Osteoblast (primary cell): ENCODE results near the gene CCDC192. TPM values are rescaled to one million over a fixed set of nuclear protein-coding genes. Genes with fewer than 3 reads are reported as not detected.
"Not testable (repeated sequence)": the region's sequence is repeated elsewhere in the genome, so short reads cannot be mapped to it uniquely, and the experiment has no call there.

Experiments
- DNase-seq: peaks from one replicate; pipeline ENCODE4 v3.0.0; 2011; ENCODE audit warnings: low spot score, mixed read lengths; ENCODE audit not compliant: insufficient read length; ENCODE audit errors: missing footprints
- H2AFZ ChIP-seq: 2 replicates; pipeline ENCODE4 v1.6.0; 2011; ENCODE audit warnings: mild to moderate bottlenecking, low read length
- H3K27ac ChIP-seq: 2 replicates; pipeline ENCODE4 v1.5.1; 2011; ENCODE audit warnings: mild to moderate bottlenecking, low read depth, low read length, moderate library complexity
- H3K27me3 ChIP-seq: 2 replicates; pipeline ENCODE4 v1.6.0; 2012; ENCODE audit warnings: mild to moderate bottlenecking, control low read depth, inconsistent platforms, low read length, moderate library complexity; ENCODE audit not compliant: insufficient read depth
- H3K36me3 ChIP-seq: 2 replicates; pipeline ENCODE4 v1.5.1; 2011; ENCODE audit warnings: mild to moderate bottlenecking, low read length, control low read depth, moderate library complexity; ENCODE audit not compliant: insufficient read depth
- H3K4me1 ChIP-seq: 2 replicates; pipeline ENCODE4 v1.5.1; 2011; ENCODE audit warnings: mild to moderate bottlenecking, low read length, control low read depth, moderate library complexity; ENCODE audit not compliant: insufficient read depth
- H3K4me2 ChIP-seq: 2 replicates; pipeline ENCODE4 v1.6.0; 2011; ENCODE audit warnings: mild to moderate bottlenecking, low read length; ENCODE audit not compliant: insufficient read depth
- H3K4me3 ChIP-seq: fragments of 200-600 bp; sonication (generic); 3 replicates; pipeline ENCODE4 v1.5.1; 2012; ENCODE audit warnings: mild to moderate bottlenecking, low read length, inconsistent platforms; ENCODE audit not compliant: insufficient read depth
- H3K79me2 ChIP-seq: 2 replicates; pipeline ENCODE4 v1.6.0; 2012; ENCODE audit warnings: mild to moderate bottlenecking, low read length, control low read depth, inconsistent platforms; ENCODE audit not compliant: insufficient read depth
- H3K9me3 ChIP-seq: 2 replicates; pipeline ENCODE4 v1.5.1; 2011; ENCODE audit warnings: low read depth, low read length, control low read depth
- H4K20me1 ChIP-seq: 2 replicates; pipeline ENCODE4 v1.6.0; 2012; ENCODE audit warnings: mild to moderate bottlenecking, low read length, control low read depth; ENCODE audit not compliant: insufficient read depth
- total RNA-seq: library from RNA; depleted of rRNA; stranded (reverse); fragments of >200 nt; gene quantifications from 2 replicates; pipeline ENCODE4 v1.2.3, GENCODE V29; 2012
- TF ChIP-seq, protein P1 (sequence below): IDR thresholded peaks from 2 replicates; pipeline ENCODE4 v1.5.1; 2011; ENCODE audit warnings: mild to moderate bottlenecking, low read depth, low read length, moderate library complexity; ENCODE audit errors: extremely low read depth

The CCDC192 gene
- total RNA-seq, 1 donor = not detected

DNA sequence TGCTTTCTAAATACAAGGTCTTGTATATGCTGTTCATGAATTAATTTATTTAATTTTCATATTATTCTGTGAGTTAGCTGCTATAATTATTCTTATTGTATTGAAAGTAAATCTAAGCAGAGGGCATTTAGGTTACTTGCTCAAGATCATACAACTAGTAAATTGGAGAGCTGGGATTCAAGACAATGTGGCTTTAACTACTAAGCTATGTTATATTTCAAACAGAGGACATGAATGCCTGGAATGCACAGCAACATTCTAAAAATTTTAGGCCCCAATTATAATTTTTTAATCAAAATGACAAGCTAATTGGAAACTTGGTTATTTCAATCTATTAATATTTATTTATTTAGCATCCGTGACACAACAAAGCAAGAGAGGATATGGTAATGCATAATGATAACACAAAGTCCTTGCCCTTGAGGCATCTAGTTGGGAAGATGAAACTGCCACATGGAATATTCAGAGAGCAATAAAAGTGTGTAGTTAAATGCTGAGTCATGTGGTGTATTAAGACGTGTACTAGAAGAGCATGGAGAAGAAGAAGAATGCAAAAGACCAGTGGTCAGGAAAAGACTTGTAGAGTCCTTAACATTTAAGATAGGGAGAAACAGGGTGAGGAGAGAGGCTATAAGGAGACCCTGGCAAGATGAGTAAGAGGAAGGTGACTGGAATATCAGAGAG is 29.9 kb upstream of the CCDC192 start:
- Histone ChIP-seq H3K79me2 (no peaks in the 10 kb centered on the region), H3K4me2 (no peak overlapping the region), H3K4me1 (no peaks in the 10 kb centered on the region), H3K9me3 (no peaks in the 10 kb centered on the region), H2AFZ (no peak overlapping the region), H3K27me3 (no peaks in the 10 kb centered on the region), H4K20me1 (no peaks in the 10 kb centered on the region), H3K36me3 (no peaks in the 10 kb centered on the region), H3K27ac (no peak overlapping the region), H3K4me3 (no peak overlapping the region)
- DNase-seq = no peak
- TF ChIP-seq, protein P1, sequence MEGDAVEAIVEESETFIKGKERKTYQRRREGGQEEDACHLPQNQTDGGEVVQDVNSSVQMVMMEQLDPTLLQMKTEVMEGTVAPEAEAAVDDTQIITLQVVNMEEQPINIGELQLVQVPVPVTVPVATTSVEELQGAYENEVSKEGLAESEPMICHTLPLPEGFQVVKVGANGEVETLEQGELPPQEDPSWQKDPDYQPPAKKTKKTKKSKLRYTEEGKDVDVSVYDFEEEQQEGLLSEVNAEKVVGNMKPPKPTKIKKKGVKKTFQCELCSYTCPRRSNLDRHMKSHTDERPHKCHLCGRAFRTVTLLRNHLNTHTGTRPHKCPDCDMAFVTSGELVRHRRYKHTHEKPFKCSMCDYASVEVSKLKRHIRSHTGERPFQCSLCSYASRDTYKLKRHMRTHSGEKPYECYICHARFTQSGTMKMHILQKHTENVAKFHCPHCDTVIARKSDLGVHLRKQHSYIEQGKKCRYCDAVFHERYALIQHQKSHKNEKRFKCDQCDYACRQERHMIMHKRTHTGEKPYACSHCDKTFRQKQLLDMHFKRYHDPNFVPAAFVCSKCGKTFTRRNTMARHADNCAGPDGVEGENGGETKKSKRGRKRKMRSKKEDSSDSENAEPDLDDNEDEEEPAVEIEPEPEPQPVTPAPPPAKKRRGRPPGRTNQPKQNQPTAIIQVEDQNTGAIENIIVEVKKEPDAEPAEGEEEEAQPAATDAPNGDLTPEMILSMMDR = no peak

DNA sequence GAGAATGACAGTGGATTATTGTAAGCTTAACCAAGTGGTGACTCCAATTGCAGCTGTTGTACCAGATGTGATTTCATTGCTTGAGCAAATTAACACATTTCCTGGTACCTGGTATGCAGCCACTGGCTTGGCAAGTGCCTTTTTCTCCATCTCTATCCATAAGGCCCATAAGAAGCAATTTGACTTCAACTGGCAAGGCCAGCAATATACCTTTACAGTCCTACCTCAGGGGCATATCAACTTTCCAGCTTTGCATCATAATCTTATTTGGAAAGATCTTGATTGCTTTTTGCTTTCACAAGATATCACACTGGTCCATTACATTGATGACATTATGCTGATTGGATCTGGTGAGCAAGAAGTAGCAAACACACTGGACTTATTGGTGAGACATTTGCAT is 26.2 kb upstream of the CCDC192 start:
- not testable (repeated sequence) for H3K36me3 ChIP-seq, H3K4me2 ChIP-seq, H3K4me3 ChIP-seq, H3K27ac ChIP-seq, H3K79me2 ChIP-seq, H3K9me3 ChIP-seq, H3K4me1 ChIP-seq, DNase-seq, H3K27me3 ChIP-seq, H4K20me1 ChIP-seq, H2AFZ ChIP-seq

DNA sequence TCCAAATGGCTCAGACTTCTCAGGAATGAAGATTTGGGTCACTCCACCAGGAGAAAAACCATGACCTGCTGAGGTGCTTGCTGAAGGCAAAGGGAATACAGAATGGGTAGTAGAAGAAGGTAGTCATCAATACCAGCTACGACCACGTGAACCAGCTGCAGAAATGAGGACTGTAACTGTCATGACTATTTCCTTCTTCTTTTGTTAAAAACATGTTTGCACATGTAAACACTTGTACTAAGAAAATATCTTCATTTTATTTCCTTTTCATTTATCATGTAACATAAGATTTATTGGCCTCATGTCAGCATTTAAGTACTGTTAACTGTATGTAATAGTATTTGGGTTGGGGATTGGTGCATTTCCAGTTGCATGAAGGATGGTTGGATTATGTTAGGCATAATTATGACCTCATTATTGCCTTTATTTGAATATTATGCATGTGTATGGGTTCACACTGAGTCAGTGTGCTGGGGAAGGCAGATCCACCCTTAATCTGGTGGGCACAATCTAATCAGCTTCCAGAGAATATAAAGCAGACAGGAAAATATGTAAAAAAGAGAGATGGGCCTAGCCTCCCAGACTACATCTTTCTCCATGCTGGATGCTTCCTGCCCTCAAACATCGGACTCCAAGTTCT is 23.4 kb upstream of the CCDC192 start:
- not testable (repeated sequence) for H3K27ac ChIP-seq, H3K79me2 ChIP-seq, DNase-seq, H3K9me3 ChIP-seq, H3K4me3 ChIP-seq, H3K27me3 ChIP-seq, H4K20me1 ChIP-seq, H3K4me2 ChIP-seq, H3K36me3 ChIP-seq, H3K4me1 ChIP-seq, H2AFZ ChIP-seq

GRCh38 chr5:127680595-127680994 is 22.6 kb upstream of the CCDC192 start:
- no peak for DNase-seq
- H3K27ac ChIP-seq = no peak overlapping the region
- no peaks in the 10 kb centered on the region for H3K36me3 ChIP-seq
- H3K4me3 ChIP-seq = no peak overlapping the region
- TF ChIP-seq, protein P1 = no peak
- H3K4me2 ChIP-seq = no peak overlapping the region
- no peak overlapping the region for H2AFZ ChIP-seq
- no peaks in the 10 kb centered on the region for H3K27me3 ChIP-seq
- no peaks in the 10 kb centered on the region for H3K9me3 ChIP-seq
- no peaks in the 10 kb centered on the region for H3K4me1 ChIP-seq
- no peaks in the 10 kb centered on the region for H3K79me2 ChIP-seq
- H4K20me1 ChIP-seq = no peaks in the 10 kb centered on the region

- TF ChIP-seq, protein P1 = no peak
- no peak for DNase-seq
- Histone ChIP-seq H3K4me2 (no peak overlapping the region), H3K27ac (no peak overlapping the region), H2AFZ (no peak overlapping the region), H3K36me3 (no peaks in the 10 kb centered on the region), H3K4me1 (no peaks in the 10 kb centered on the region), H3K79me2 (no peaks in the 10 kb centered on the region), H3K9me3 (no peaks in the 10 kb centered on the region), H4K20me1 (no peaks in the 10 kb centered on the region), H3K4me3 (no peak overlapping the region), H3K27me3 (no peaks in the 10 kb centered on the region)
Measured at GRCh38 chr5:127683008-127683407, 20.2 kb upstream of the CCDC192 start.
